ENCODE results near the gene NUP93.

- TF ChIP-seq CTCF (IDR thresholded peaks at IDR 0.05; ENCODE audit: insufficient read depth, low read length, poor library complexity, severe bottlenecking) (no peak), EZH2phosphoT487 (conservative IDR thresholded peaks at IDR 0.05; ENCODE audit: low read length) (no peak)
These were observed 128.4 kb downstream of the NUP93 start for GRCh38 chr16:56858374-56858773.

Data from SU-DHL-6 (cell line).